VCaP (cell line): ENCODE results near the gene HPD.

Source experiments
- H3K27ac ChIP-seq: fragments of 450-650 bp; 2 replicates; pipeline ENCODE4 v1.5.1; 2017
- CTCF ChIP-seq: fragments of 450-650 bp; conservative IDR thresholded peaks from 2 replicates; pipeline ENCODE4 v1.5.1; 2017; ENCODE audit warnings: mild to moderate bottlenecking, moderate library complexity

Gene HPD

GRCh38 chr12:121802843-121803698 lies 55.6 kb downstream of the HPD start:
- TF ChIP-seq CTCF: no peak
- H3K27ac ChIP-seq: peak overlapping the region; percentile 100

- peak overlapping the region; percentile 100 for H3K27ac ChIP-seq
- no peak for TF ChIP-seq CTCF
Observed at GRCh38 chr12:121802485-121802842, 56.2 kb downstream of the HPD start.

- TF ChIP-seq CTCF: no peak
Observed at GRCh38 chr12:121801595-121802484, 56.8 kb downstream of the HPD start.

GRCh38 chr12:121800694-121801594 lies 57.7 kb downstream of the HPD start:
- H3K27ac ChIP-seq: peak overlapping the region; percentile 100
- TF ChIP-seq CTCF: no peak

More at GRCh38 chr12:121801595-121802484, 56.8 kb downstream of the HPD start:
- H3K27ac ChIP-seq: peak overlapping the region; percentile 100

GRCh38 chr12:121799842-121800693 lies 58.6 kb downstream of the HPD start:
- H3K27ac ChIP-seq: peak overlapping the region; percentile 100
- TF ChIP-seq CTCF: 0 out of 2 replicates have a peak, but pooled peaks have one; percentile 2

GRCh38 chr12:121799156-121799841 lies 59.4 kb downstream of the HPD start:
- peak overlapping the region; percentile 100 for H3K27ac ChIP-seq
- 0 out of 2 replicates have a peak, but pooled peaks have one; percentile 5 for TF ChIP-seq CTCF
